ENCODE data around the gene SLAMF1.
"Not testable (repeated sequence)": the region's sequence is repeated elsewhere in the genome, so short reads cannot be mapped to it uniquely, and the experiment has no call there.

DNA sequence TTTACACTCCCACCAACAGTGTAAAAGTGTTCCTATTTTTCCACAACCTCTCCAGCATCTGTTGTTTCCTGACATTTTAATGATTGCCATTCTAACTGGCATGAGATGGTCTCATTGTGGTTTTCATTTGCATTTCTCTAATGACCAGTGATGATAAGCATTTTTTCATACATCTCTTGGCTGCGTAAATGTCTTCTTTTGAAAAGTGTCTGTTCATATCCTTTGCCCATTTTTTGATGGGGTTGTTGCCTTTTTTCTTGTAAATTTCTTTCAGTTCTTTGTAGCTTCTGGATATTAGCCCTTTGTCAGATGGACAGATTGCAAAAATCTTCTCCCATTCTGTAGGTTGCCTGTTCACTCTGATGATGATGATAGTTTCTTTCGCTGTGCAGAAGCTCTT, 63.9 kb downstream of the SLAMF1 start:
- TF ChIP-seq PAX5 (IDR thresholded peaks at IDR 0.05; ENCODE audit: insufficient read depth, low read length, severe bottlenecking); POLR2A (IDR thresholded peaks at IDR 0.05; ENCODE audit: low read depth, low read length); TAF1 (IDR thresholded peaks at IDR 0.05; ENCODE audit: low read depth, low read length); POLR2AphosphoS5 (IDR thresholded peaks at IDR 0.05; ENCODE audit: low read depth, low read length): not testable (repeated sequence)

Data from GM12891 (cell line).